Colonic mucosa (tissue), 4 donors: ENCODE data around the gene BUD31. TPM values are rescaled to one million over a fixed set of nuclear protein-coding genes. Genes with fewer than 3 reads are reported as not detected.
"Not testable (repeated sequence)": the region's sequence is repeated elsewhere in the genome, so short reads cannot be mapped to it uniquely, and the experiment has no call there.

Experiments used
- DNase-seq: peaks from one replicate; pipeline ENCODE4 v3.0.0-alpha.2; 2020
- H3K27ac ChIP-seq: fragments of 200-600 bp; one replicate; pipeline ENCODE4 v1.8.0; 2021
- H3K27me3 ChIP-seq: fragments of 200-600 bp; one replicate; pipeline ENCODE4 v1.8.0; 2021
- H3K36me3 ChIP-seq: fragments of 200-600 bp; one replicate; pipeline ENCODE4 v1.8.0; 2021
- H3K4me1 ChIP-seq: fragments of 200-600 bp; one replicate; pipeline ENCODE4 v1.8.0; 2021; ENCODE audit warnings: mild to moderate bottlenecking
- H3K4me3 ChIP-seq: fragments of 200-600 bp; one replicate; pipeline ENCODE4 v1.8.0; 2021
- H3K9ac ChIP-seq, 2 donors: one replicate each; pipeline ENCODE4 v1.7.0; 2013; ENCODE audit warnings: control low read depth in 2 of 2, low read depth in 2 of 2, low read length in 2 of 2
- H3K9me3 ChIP-seq: fragments of 200-600 bp; one replicate; pipeline ENCODE4 v1.8.0; 2021
- CTCF ChIP-seq: fragments of 200-600 bp; IDR thresholded peaks from one replicate; pipeline ENCODE4 v1.8.0; 2022; ENCODE audit warnings: antibody characterized with exemption, mild to moderate bottlenecking
- intact Hi-C: fragments of 100-400 bp; cut with DNase I; formaldehyde crosslinking; loops from one replicate; pipeline ENCODE4 v1.14.1; 2022
- total RNA-seq, 2 donors: library from RNA; stranded (reverse); fragmentation: NEBNext Ultra II Directional in 1 of 2; extraction: Animal tissue kit (Norgen Biotek cat#: 25700) in 1 of 2; gene quantifications; one replicate each; pipeline ENCODE4 v1.2.1, GENCODE V29; 2021
- donor health status: healthy.
- donor health status: DM: no; HTN: no; CAD: no.
- donor health status: DM: no; HTN: no; CAD: no.

Gene BUD31
- total RNA-seq, 2 donors from 2014 or later: 82.8 to 113 TPM

- Histone ChIP-seq H3K27ac (peak overlapping the region; percentile 88), H3K9me3 (no peaks in the 10 kb centered on the region), H3K4me1 (peaks cover 12% of the 10 kb centered on the region), H3K4me3 (peak overlapping the region; percentile 90), H3K9ac (peak overlapping the region; percentile 91 to 99), H3K27me3 (no peaks in the 10 kb centered on the region), H3K36me3 (peaks cover 8% of the 10 kb centered on the region)
- no peak for TF ChIP-seq CTCF
- peak; percentile 58 for DNase-seq
- intact Hi-C loops: loop anchor here (5.0 kb wide), 1 partner anchor 36 kb away; the partner anchor contains the start of gene ARPC1B
Measured at GRCh38 chr7:99407872-99408378, 844 bp upstream of the BUD31 start.

GRCh38 chr7:99409192-99409572, 413 bp downstream of the BUD31 start:
- H3K27me3 ChIP-seq: no peaks in the 10 kb centered on the region
- H3K36me3 ChIP-seq: peaks cover 8% of the 10 kb centered on the region
- peak overlapping the region; percentile 88 for H3K27ac ChIP-seq
- H3K9ac ChIP-seq: peak overlapping the region; percentile 91 to 99
- no peak for TF ChIP-seq CTCF
- H3K9me3 ChIP-seq: no peaks in the 10 kb centered on the region
- no peak for DNase-seq
- intact Hi-C loops: loop anchor here (5.0 kb wide), 1 partner anchor 37 kb away; the partner anchor contains the start of gene ARPC1B
- peaks cover 12% of the 10 kb centered on the region for H3K4me1 ChIP-seq
- H3K4me3 ChIP-seq: peak overlapping the region; percentile 90

GRCh38 chr7:99409806-99410205, 1.0 kb downstream of the BUD31 start:
- Histone ChIP-seq H3K36me3 (peaks cover 8% of the 10 kb centered on the region), H3K9ac (peak overlapping the region in 1 of 2 donors; percentile 91), H3K9me3 (no peaks in the 10 kb centered on the region), H3K27ac (no peak overlapping the region), H3K27me3 (no peaks in the 10 kb centered on the region), H3K4me1 (peaks cover 12% of the 10 kb centered on the region), H3K4me3 (peak overlapping the region; percentile 90)
- no peak for TF ChIP-seq CTCF
- DNase-seq: no peak
- intact Hi-C loops: loop anchor here (5.0 kb wide), 1 partner anchor 38 kb away; the partner anchor contains the start of gene ARPC1B

- no peak overlapping the region for H3K4me3 ChIP-seq
- no peak for DNase-seq
- no peak overlapping the region for H3K27ac ChIP-seq
- peaks cover 8% of the 10 kb centered on the region for H3K36me3 ChIP-seq
- H3K9ac ChIP-seq: no peak overlapping the region
- TF ChIP-seq CTCF: no peak
- peaks cover 12% of the 10 kb centered on the region for H3K4me1 ChIP-seq
- intact Hi-C loops: no loop called here
- no peaks in the 10 kb centered on the region for H3K27me3 ChIP-seq
- H3K9me3 ChIP-seq: no peaks in the 10 kb centered on the region
Measured at GRCh38 chr7:99410635-99411034, 1.9 kb downstream of the BUD31 start.

- H3K27me3 ChIP-seq, H3K27ac ChIP-seq, H3K9ac ChIP-seq, H3K9me3 ChIP-seq, H3K4me3 ChIP-seq, H3K4me1 ChIP-seq: not testable (repeated sequence)
- intact Hi-C loops: loop anchor here (5.0 kb wide), 1 partner anchor 48 kb away; no protein-coding TSS in a partner anchor
- TF ChIP-seq CTCF: peak; percentile 66
- H3K36me3 ChIP-seq: peaks cover 46% of the 10 kb centered on the region
- peak; percentile 77 for DNase-seq
Measured at GRCh38 chr7:99415513-99416127, 6.9 kb downstream of the BUD31 start.
